Mammary epithelial cell (primary cell): Measurements from ENCODE around the gene ZFHX3.

ENCODE experiments used
- EZH2 ChIP-seq: IDR thresholded peaks from 2 replicates; pipeline ENCODE4 v1.6.1; 2012; ENCODE audit warnings: low read length, inconsistent platforms, borderline replicate concordance
- TF ChIP-seq, protein P1 (sequence below), 2 donors: IDR thresholded peaks in 1 of 2; conservative IDR thresholded peaks in 1 of 2; 2 replicates each; pipeline ENCODE4 v1.5.1; 2011 to 2012; ENCODE audit warnings: inconsistent platforms in 2 of 2, low read length in 2 of 2, mild to moderate bottlenecking in 2 of 2, control low read depth in 1 of 2, low read depth in 1 of 2; ENCODE audit not compliant: insufficient read depth in 1 of 2; ENCODE audit errors: extremely low read depth in 1 of 2

DNA sequence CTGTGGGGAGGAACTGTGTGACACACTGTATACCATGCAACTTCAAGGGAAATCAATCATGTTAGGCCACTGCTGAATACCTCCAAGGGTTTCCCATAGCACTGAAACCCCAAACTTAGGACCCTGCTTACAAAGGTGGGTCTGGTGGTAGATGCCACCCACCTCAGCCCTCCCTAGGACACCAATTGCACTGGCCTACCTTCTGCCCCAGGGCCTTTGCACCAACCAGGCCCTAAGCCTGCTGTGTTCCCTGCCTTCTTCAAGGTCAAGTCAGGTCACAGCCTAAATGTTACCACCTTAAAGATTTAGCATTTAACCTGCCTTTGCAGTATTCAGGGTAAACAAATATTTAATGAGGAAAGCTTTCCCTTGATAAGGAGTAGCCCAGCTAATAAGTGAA lies 185.8 kb downstream of the ZFHX3 start:
- TF ChIP-seq, protein P1, sequence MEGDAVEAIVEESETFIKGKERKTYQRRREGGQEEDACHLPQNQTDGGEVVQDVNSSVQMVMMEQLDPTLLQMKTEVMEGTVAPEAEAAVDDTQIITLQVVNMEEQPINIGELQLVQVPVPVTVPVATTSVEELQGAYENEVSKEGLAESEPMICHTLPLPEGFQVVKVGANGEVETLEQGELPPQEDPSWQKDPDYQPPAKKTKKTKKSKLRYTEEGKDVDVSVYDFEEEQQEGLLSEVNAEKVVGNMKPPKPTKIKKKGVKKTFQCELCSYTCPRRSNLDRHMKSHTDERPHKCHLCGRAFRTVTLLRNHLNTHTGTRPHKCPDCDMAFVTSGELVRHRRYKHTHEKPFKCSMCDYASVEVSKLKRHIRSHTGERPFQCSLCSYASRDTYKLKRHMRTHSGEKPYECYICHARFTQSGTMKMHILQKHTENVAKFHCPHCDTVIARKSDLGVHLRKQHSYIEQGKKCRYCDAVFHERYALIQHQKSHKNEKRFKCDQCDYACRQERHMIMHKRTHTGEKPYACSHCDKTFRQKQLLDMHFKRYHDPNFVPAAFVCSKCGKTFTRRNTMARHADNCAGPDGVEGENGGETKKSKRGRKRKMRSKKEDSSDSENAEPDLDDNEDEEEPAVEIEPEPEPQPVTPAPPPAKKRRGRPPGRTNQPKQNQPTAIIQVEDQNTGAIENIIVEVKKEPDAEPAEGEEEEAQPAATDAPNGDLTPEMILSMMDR (conservative IDR thresholded peaks at IDR 0.05 in 1 of 2, IDR thresholded peaks at IDR 0.05 in 1 of 2; ENCODE audit: extremely low read depth in 1 of 2, insufficient read depth in 1 of 2, low read depth in 1 of 2, low read length in 2 of 2), result no peak
- TF ChIP-seq EZH2, result no peak
